Measurements from ENCODE around the gene FOXO3. TPM values are rescaled to one million over a fixed set of nuclear protein-coding genes. Genes with fewer than 3 reads are reported as not detected.

Gene FOXO3
- polyA plus RNA-seq, 1 donor (not counting 4 experiments of a cell fraction or from before 2014, with no cell fraction given), result 17.6 TPM

GRCh38 chr6:108630050-108630714 is 69.5 kb downstream of the FOXO3 start:
- no peak for FAIRE-seq

GRCh38 chr6:108632441-108632840 is 71.7 kb downstream of the FOXO3 start:
- Histone ChIP-seq H3K9me3 (ENCODE audit: control insufficient read depth, low read depth, low read length) (no peaks in the 10 kb centered on the region), H3K27ac (ENCODE audit: control insufficient read depth, insufficient read depth, low read length) (no peak overlapping the region), H3K27me3 (ENCODE audit: control insufficient read depth, extremely low read depth, insufficient read depth, low read length) (no peaks in the 10 kb centered on the region), H3K4me1 (ENCODE audit: control insufficient read depth, extremely low read depth, insufficient read depth, low read length) (peaks cover 17% of the 10 kb centered on the region), H3K79me2 (ENCODE audit: control insufficient read depth, insufficient read depth, low read length) (peaks cover 72% of the 10 kb centered on the region), H2AFZ (ENCODE audit: control insufficient read depth, low read length) (no peak overlapping the region), H4K20me1 (ENCODE audit: control insufficient read depth, extremely low read depth, insufficient read depth, low read length) (peaks cover 8% of the 10 kb centered on the region), H3K9ac (ENCODE audit: control insufficient read depth, extremely low read depth, insufficient read depth, low read length) (no peak overlapping the region), H3K9me1 (ENCODE audit: control insufficient read depth, extremely low read depth, insufficient read depth, low read length) (no peaks in the 10 kb centered on the region), H3K4me2 (ENCODE audit: control insufficient read depth, extremely low read depth, insufficient read depth, low read depth, low read length) (no peak overlapping the region), H3K4me3 (ENCODE audit: control insufficient read depth in 2 of 3, extremely low read depth in 1 of 3, insufficient read depth in 2 of 3, low read depth in 1 of 3, low read length in 3 of 3) (no peak overlapping the region), H3K36me3 (ENCODE audit: control insufficient read depth in 2 of 2, extremely low read depth in 1 of 2, insufficient read depth in 2 of 2, low read length in 2 of 2) (no peaks in the 10 kb centered on the region)
- DNase-seq (ENCODE audit: low read depth, low spot score), result no peak
- TF ChIP-seq EZH2 (IDR thresholded peaks at IDR 0.05; ENCODE audit: low read length), result no peak
- no peak for TF ChIP-seq CTCF (optimal IDR thresholded peaks at IDR 0.05 in 1 of 3, IDR thresholded peaks at IDR 0.05 in 1 of 3, conservative IDR thresholded peaks at IDR 0.05 in 1 of 3; ENCODE audit: extremely low read depth in 1 of 3, insufficient read depth in 2 of 3, low read length in 3 of 3)
- dilution Hi-C loops (cut with MboI; ENCODE audit: extremely low pct_ligation_motif_present, low sequenced_read_pairs), result no loop called here
- FAIRE-seq, result peak; percentile 34

More at GRCh38 chr6:108630050-108630714, 69.5 kb downstream of the FOXO3 start:
- H4K20me1 ChIP-seq (ENCODE audit: control insufficient read depth, extremely low read depth, insufficient read depth, low read length), result peaks cover 4% of the 10 kb centered on the region
- peaks cover 17% of the 10 kb centered on the region for H3K4me1 ChIP-seq (ENCODE audit: control insufficient read depth, extremely low read depth, insufficient read depth, low read length)
- H2AFZ ChIP-seq (ENCODE audit: control insufficient read depth, low read length), result no peak overlapping the region
- dilution Hi-C loops (cut with MboI; ENCODE audit: extremely low pct_ligation_motif_present, low sequenced_read_pairs), result no loop called here
- H3K9me1 ChIP-seq (ENCODE audit: control insufficient read depth, extremely low read depth, insufficient read depth, low read length), result peaks cover 3% of the 10 kb centered on the region
- peaks cover 70% of the 10 kb centered on the region for H3K79me2 ChIP-seq (ENCODE audit: control insufficient read depth, insufficient read depth, low read length)
- H3K27me3 ChIP-seq (ENCODE audit: control insufficient read depth, extremely low read depth, insufficient read depth, low read length), result no peaks in the 10 kb centered on the region
- no peaks in the 10 kb centered on the region for H3K9me3 ChIP-seq (ENCODE audit: control insufficient read depth, low read depth, low read length)
- H3K9ac ChIP-seq (ENCODE audit: control insufficient read depth, extremely low read depth, insufficient read depth, low read length), result no peak overlapping the region
- no peak overlapping the region for H3K27ac ChIP-seq (ENCODE audit: control insufficient read depth, insufficient read depth, low read length)
- H3K36me3 ChIP-seq (ENCODE audit: control insufficient read depth in 2 of 2, extremely low read depth in 1 of 2, insufficient read depth in 2 of 2, low read length in 2 of 2), result no peaks in the 10 kb centered on the region
- no peak overlapping the region for H3K4me3 ChIP-seq (ENCODE audit: control insufficient read depth in 2 of 3, extremely low read depth in 1 of 3, insufficient read depth in 2 of 3, low read depth in 1 of 3, low read length in 3 of 3)
- DNase-seq (ENCODE audit: low read depth, low spot score), result no peak
- no peak for TF ChIP-seq CTCF (optimal IDR thresholded peaks at IDR 0.05 in 1 of 3, IDR thresholded peaks at IDR 0.05 in 1 of 3, conservative IDR thresholded peaks at IDR 0.05 in 1 of 3; ENCODE audit: extremely low read depth in 1 of 3, insufficient read depth in 2 of 3, low read length in 3 of 3)
- TF ChIP-seq EZH2 (IDR thresholded peaks at IDR 0.05; ENCODE audit: low read length), result no peak
- no peak overlapping the region for H3K4me2 ChIP-seq (ENCODE audit: control insufficient read depth, extremely low read depth, insufficient read depth, low read depth, low read length)
